HepG2 (cell line): ENCODE data around the gene LIN7A. TPM values are rescaled to one million over a fixed set of nuclear protein-coding genes. Genes with fewer than 3 reads are reported as not detected.
A peak's percentile ranks its signal among the peaks of the same experiment; 100 is the strongest.

ENCODE experiments used
- AGO2 ChIP-seq: fragments of 200-400 bp; formaldehyde crosslinking; optimal IDR thresholded peaks from 2 replicates; pipeline ENCODE3; 2017; ENCODE audit warnings: mild to moderate bottlenecking, low read depth, low read length, moderate library complexity
- ARNTL ChIP-seq: sonication (generic); formaldehyde crosslinking; IDR thresholded peaks from 2 replicates; pipeline ENCODE4 v1.4.0; 2020; ENCODE audit warnings: mild to moderate bottlenecking, missing genetic modification reagents
- HNF4G ChIP-seq, 2 experiments: sonication (generic) in 1 of 2; formaldehyde crosslinking in 1 of 2; IDR thresholded peaks; 2 replicates each; pipeline versions ENCODE4 v1.4.0 to v1.6.1; 2011 to 2020; ENCODE audit warnings: borderline replicate concordance in 2 of 2, low read depth in 2 of 2, mild to moderate bottlenecking in 2 of 2, low read length in 1 of 2, missing genetic modification reagents in 1 of 2, moderate library complexity in 1 of 2
- MXI1 ChIP-seq: IDR thresholded peaks from 3 replicates; pipeline ENCODE4 v1.6.1; 2012; ENCODE audit warnings: low read depth, low read length, inconsistent platforms, borderline replicate concordance
- NFE2L2 ChIP-seq: fragments of 150-350 bp; IDR thresholded peaks from 2 replicates; pipeline ENCODE4 v1.6.1; 2014; ENCODE audit warnings: low read length
- PCBP1 ChIP-seq: fragments of 200-400 bp; formaldehyde crosslinking; IDR thresholded peaks from 2 replicates; pipeline ENCODE4 v1.6.1; 2017; ENCODE audit warnings: mild to moderate bottlenecking, low read depth, low read length, borderline replicate concordance
- RORA ChIP-seq: sonication (generic); formaldehyde crosslinking; IDR thresholded peaks from 2 replicates; pipeline ENCODE4 v1.5.0; 2020; ENCODE audit warnings: mild to moderate bottlenecking, missing genetic modification reagents, moderate library complexity
- TP53 ChIP-seq: sonication (generic); formaldehyde crosslinking; conservative IDR thresholded peaks from 2 replicates; pipeline ENCODE4 v1.4.0; 2020; ENCODE audit warnings: missing genetic modification reagents
- ZBTB7A ChIP-seq: sonication (generic); formaldehyde crosslinking; IDR thresholded peaks from 2 replicates; pipeline ENCODE4 v1.8.0; 2022; ENCODE audit warnings: mild to moderate bottlenecking, missing genetic modification reagents
- ZMAT3 ChIP-seq: sonication (generic); formaldehyde crosslinking; conservative IDR thresholded peaks from 2 replicates; pipeline ENCODE4 v1.7.0; 2021; ENCODE audit warnings: missing genetic modification reagents
- ZMYM4 ChIP-seq: sonication (generic); formaldehyde crosslinking; IDR thresholded peaks from 2 replicates; pipeline ENCODE4 v1.8.1; 2023; ENCODE audit warnings: mild to moderate bottlenecking, missing genetic modification reagents
- ZNF281 ChIP-seq: sonication (generic); formaldehyde crosslinking; IDR thresholded peaks from 2 replicates; pipeline ENCODE4 v1.4.0; 2020; ENCODE audit warnings: missing genetic modification reagents, borderline replicate concordance
- ZNF329 ChIP-seq: sonication (generic); formaldehyde crosslinking; IDR thresholded peaks from 2 replicates; pipeline ENCODE4 v1.9.0; 2021; ENCODE audit warnings: low read depth, mild to moderate bottlenecking, missing genetic modification reagents
- ZNF354B ChIP-seq: sonication (generic); formaldehyde crosslinking; IDR thresholded peaks from 2 replicates; pipeline ENCODE4 v1.8.0; 2022; ENCODE audit warnings: mild to moderate bottlenecking, missing genetic modification reagents
- ZNF772 ChIP-seq: sonication (generic); formaldehyde crosslinking; IDR thresholded peaks from 2 replicates; pipeline ENCODE4 v1.5.0; 2020; ENCODE audit warnings: mild to moderate bottlenecking, missing genetic modification reagents
- ZNF773 ChIP-seq: sonication (generic); formaldehyde crosslinking; IDR thresholded peaks from 2 replicates; pipeline ENCODE4 v1.4.0; 2020; ENCODE audit warnings: missing genetic modification reagents, borderline replicate concordance
- ZNF800 ChIP-seq: sonication (generic); formaldehyde crosslinking; IDR thresholded peaks from 2 replicates; pipeline ENCODE4 v1.4.0; 2020; ENCODE audit warnings: missing genetic modification reagents
- polyA plus RNA-seq, 8 experiments: library from polyadenylated mRNA; depleted of rRNA in 3 of 8; stranded (reverse) in 7 of 8; unstranded in 1 of 8; fragments of >200 nt; fragmentation: Illumina TruSeq in 4 of 8; extraction: Trizol in 4 of 8; gene quantifications; 2 replicates each; pipeline versions ENCODE4 v1.2.1 to v1.2.3, GENCODE V29; 2011 to 2016; ENCODE audit warnings: low read depth in 4 of 8, missing spikeins in 1 of 8, mixed read lengths in 1 of 8; ENCODE audit not compliant: insufficient read depth in 1 of 8
- total RNA-seq, 5 experiments: library from RNA; depleted of rRNA; stranded (reverse); fragments of >200 nt; fragmentation: Illumina TruSeq; extraction: Trizol; gene quantifications; 2 replicates each; pipeline ENCODE4 v1.2.3, GENCODE V29; 2016; ENCODE audit warnings: low read depth in 1 of 5
- TF ChIP-seq, protein P1 (sequence below): sonication (generic); formaldehyde crosslinking; IDR thresholded peaks from 2 replicates; pipeline ENCODE4 v1.4.0; 2020; ENCODE audit warnings: missing genetic modification reagents
- TF ChIP-seq, protein P2 (sequence below): sonication (generic); formaldehyde crosslinking; IDR thresholded peaks from 2 replicates; pipeline ENCODE4 v1.5.0; 2020; ENCODE audit warnings: mild to moderate bottlenecking, missing genetic modification reagents, borderline replicate concordance

The LIN7A gene
- total and polyA plus RNA-seq, 2 of the 13 experiments (the other 11 are each of a cell fraction or from before 2014, with no cell fraction given) = 18.5 to 19.2 TPM

DNA sequence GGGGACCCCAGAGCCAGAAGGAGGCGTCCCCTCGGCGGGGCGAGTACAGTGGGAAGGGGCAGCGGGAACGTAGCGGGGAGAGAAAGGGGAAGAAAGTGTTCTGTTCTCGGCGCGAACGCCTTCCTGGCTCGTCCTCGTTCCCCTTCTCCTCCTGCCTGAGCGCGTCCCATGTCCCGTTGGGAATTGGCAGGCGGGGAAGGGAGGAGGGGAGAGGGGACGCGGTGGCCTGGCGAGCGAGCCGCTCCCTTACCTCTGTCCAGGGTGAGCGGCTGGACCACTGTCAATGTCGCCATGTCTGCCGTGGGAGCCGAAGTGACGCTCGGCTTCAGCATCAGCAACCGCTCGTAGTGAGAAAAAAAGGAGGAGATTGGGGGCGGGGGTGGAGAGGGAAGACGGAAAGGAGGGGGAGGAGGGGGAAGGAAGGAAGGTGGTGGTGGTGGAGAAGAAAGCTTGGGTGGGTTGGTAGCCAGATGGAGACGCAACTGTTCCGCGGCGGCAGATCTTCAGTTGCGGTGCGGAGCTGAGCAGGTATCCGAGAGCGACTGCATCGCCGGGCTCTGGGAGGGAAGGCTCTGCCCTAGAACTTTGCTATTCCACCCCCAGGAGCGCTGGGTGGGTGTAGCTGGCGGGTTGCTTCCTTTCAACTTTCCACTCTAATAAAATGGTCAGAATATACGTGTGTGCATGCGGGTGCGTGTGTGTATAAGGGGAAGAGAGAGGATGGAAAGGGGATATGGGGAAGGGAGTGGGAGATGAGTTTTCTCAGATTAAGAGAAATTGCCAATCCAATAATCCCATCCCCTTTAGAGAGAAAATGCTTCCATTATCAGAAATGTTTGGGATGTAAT, at the start of gene LIN7A (continued):
- TF ChIP-seq, protein P1, sequence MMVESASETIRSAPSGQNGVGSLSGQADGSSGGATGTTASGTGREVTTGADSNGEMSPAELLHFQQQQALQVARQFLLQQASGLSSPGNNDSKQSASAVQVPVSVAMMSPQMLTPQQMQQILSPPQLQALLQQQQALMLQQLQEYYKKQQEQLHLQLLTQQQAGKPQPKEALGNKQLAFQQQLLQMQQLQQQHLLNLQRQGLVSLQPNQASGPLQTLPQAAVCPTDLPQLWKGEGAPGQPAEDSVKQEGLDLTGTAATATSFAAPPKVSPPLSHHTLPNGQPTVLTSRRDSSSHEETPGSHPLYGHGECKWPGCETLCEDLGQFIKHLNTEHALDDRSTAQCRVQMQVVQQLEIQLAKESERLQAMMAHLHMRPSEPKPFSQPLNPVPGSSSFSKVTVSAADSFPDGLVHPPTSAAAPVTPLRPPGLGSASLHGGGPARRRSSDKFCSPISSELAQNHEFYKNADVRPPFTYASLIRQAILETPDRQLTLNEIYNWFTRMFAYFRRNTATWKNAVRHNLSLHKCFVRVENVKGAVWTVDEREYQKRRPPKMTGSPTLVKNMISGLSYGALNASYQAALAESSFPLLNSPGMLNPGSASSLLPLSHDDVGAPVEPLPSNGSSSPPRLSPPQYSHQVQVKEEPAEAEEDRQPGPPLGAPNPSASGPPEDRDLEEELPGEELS (CRISPR knock-in tag) = 0 out of 2 replicates have a peak, but pooled peaks have one; percentile 15
- peak; percentile 91 for TF ChIP-seq AGO2
- TF ChIP-seq ZNF800 (CRISPR knock-in tag) = no peak
- TF ChIP-seq, protein P2, sequence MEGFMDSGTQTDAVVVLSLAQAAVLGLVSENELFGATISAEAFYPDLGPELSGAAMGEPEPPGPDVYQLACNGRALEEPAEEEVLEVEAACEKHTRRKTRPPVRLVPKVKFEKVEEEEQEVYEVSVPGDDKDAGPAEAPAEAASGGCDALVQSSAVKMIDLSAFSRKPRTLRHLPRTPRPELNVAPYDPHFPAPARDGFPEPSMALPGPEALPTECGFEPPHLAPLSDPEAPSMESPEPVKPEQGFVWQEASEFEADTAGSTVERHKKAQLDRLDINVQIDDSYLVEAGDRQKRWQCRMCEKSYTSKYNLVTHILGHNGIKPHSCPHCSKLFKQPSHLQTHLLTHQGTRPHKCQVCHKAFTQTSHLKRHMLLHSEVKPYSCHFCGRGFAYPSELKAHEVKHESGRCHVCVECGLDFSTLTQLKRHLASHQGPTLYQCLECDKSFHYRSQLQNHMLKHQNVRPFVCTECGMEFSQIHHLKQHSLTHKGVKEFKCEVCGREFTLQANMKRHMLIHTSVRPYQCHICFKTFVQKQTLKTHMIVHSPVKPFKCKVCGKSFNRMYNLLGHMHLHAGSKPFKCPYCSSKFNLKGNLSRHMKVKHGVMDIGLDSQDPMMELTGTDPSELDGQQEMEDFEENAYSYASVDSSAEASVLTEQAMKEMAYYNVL (CRISPR knock-in tag) = 0 out of 2 replicates have a peak, but pooled peaks have one; percentile 21
- 0 out of 2 replicates have a peak, but pooled peaks have one; percentile 4 for TF ChIP-seq ZNF281 (CRISPR knock-in tag)
- no peak for TF ChIP-seq ZMAT3
- no peak for TF ChIP-seq NFE2L2
- TF ChIP-seq ZNF772 (CRISPR knock-in tag) = peak; percentile 30; the same call in 1 of the 2 replicates
- no peak for TF ChIP-seq ZNF354B (CRISPR knock-in tag)
- TF ChIP-seq RORA (CRISPR knock-in tag) = no peak
- TF ChIP-seq TP53 (CRISPR knock-in tag) = no peak
- 0 out of 2 replicates have a peak, but pooled peaks have one; percentile 62 for TF ChIP-seq PCBP1
- TF ChIP-seq ZMYM4 (CRISPR knock-in tag) = no peak
- 0 out of 3 replicates have a peak, but pooled peaks have one; percentile 23 for TF ChIP-seq MXI1
- TF ChIP-seq ZNF329 (CRISPR knock-in tag) = 0 out of 2 replicates have a peak, but pooled peaks have one; percentile 6
- TF ChIP-seq ZBTB7A (CRISPR knock-in tag) = 0 out of 2 replicates have a peak, but pooled peaks have one; percentile 20
- TF ChIP-seq HNF4G (IDR thresholded peaks at IDR 0.05; ENCODE audit: borderline replicate concordance, low read depth, low read length) = no peak
- TF ChIP-seq HNF4G (CRISPR knock-in tag; IDR thresholded peaks at IDR 0.05; ENCODE audit: borderline replicate concordance, low read depth) = peak; percentile 24; the same call in 1 of the 2 replicates
- TF ChIP-seq ARNTL (CRISPR knock-in tag) = 0 out of 2 replicates have a peak, but pooled peaks have one; percentile 2
- no peak for TF ChIP-seq ZNF773 (CRISPR knock-in tag)
